AG09309 (cell line): ENCODE measurements around the gene CCNYL1.

Experiments
- DNase-seq: peaks from one replicate; pipeline ENCODE4 v3.0.0-alpha.2; 2010; ENCODE audit warnings: low read depth
- H3K4me3 ChIP-seq: 2 replicates; pipeline ENCODE4 v1.5.1; 2011; ENCODE audit warnings: mild to moderate bottlenecking, low read depth, low read length, moderate library complexity; ENCODE audit not compliant: control insufficient read depth
- TF ChIP-seq, protein P1 (sequence below): IDR thresholded peaks from 2 replicates; pipeline ENCODE4 v1.5.1; 2011; ENCODE audit warnings: mild to moderate bottlenecking, low read depth, low read length, inconsistent platforms; ENCODE audit not compliant: insufficient read depth, control insufficient read depth; ENCODE audit errors: missing control alignments

The CCNYL1 gene

DNA sequence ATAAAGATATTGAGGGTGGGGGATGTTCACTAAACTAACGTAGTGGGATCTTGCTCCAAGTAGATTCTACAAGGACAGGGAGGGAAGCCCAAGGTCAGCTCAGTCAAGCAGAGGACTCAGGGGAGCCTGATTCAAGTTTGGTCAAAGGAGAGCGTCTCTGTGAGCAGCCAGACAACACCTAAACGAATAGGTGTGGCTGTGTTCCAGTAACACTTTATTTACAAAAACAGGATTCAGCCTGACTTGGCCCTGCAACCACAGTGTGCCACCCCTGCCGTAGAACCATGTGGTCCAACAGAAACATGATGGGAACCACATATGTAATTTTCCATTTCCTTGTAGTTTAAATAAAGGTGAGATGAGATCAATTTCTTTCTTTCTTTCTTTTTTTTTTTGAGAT, 76.4 kb downstream of the CCNYL1 start:
- TF ChIP-seq, protein P1, sequence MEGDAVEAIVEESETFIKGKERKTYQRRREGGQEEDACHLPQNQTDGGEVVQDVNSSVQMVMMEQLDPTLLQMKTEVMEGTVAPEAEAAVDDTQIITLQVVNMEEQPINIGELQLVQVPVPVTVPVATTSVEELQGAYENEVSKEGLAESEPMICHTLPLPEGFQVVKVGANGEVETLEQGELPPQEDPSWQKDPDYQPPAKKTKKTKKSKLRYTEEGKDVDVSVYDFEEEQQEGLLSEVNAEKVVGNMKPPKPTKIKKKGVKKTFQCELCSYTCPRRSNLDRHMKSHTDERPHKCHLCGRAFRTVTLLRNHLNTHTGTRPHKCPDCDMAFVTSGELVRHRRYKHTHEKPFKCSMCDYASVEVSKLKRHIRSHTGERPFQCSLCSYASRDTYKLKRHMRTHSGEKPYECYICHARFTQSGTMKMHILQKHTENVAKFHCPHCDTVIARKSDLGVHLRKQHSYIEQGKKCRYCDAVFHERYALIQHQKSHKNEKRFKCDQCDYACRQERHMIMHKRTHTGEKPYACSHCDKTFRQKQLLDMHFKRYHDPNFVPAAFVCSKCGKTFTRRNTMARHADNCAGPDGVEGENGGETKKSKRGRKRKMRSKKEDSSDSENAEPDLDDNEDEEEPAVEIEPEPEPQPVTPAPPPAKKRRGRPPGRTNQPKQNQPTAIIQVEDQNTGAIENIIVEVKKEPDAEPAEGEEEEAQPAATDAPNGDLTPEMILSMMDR = no peak
- no peak overlapping the region for H3K4me3 ChIP-seq
- no peak for DNase-seq

DNA sequence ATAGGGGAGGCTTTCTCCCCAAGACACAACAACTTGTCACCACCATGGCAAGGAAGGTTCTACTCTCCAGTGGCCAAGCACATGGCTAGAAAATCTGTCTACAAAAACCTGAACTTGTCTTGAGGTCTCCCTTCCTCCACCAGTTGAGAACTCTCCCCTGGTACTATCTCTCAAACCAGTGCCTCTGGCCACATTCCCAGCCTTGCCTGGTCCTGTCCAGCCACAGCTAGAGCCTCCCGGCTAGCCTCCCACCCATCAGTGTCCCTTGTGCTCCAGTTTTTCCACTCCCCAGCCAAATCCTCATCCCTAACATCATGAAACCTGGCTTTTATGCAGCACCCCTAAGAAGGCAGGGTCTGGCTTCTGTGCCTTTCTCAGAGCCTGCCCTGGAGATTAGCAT, 79.5 kb downstream of the CCNYL1 start:
- DNase-seq = no peak
- TF ChIP-seq, protein P1 = no peak
- no peak overlapping the region for H3K4me3 ChIP-seq

DNA sequence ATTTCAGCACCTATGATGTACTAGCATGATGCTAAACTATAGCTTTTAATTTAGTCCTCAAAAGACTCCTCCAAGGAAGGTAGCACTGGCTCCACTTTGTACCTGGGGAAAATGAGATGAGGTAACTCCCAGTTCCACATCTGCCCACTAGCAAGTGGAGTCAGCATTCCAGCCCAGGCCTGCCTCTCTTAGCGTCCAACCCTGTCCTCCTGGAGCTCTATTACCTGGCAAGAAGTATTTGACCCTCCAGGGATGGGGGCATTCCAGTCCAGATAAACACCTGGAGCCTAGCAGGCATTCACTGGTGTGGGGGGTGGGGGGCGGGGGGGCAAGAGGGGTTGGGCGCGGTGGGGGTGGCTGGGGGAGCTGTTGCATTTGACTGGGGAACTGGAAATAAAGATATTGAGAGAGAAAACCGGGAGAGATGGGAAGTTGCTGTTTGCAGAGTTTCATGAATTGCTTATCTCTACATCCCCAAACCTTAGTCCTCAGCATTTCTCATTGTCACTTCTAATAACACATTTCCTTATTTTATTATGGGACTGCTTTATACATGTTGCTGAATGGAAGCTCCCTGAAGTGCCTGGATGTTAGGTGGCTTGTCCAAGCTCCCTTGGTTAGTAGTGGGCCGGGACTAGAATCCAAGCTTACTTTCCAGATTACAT, 80.3 kb downstream of the CCNYL1 start:
- TF ChIP-seq, protein P1 = no peak
- DNase-seq = no peak

DNA sequence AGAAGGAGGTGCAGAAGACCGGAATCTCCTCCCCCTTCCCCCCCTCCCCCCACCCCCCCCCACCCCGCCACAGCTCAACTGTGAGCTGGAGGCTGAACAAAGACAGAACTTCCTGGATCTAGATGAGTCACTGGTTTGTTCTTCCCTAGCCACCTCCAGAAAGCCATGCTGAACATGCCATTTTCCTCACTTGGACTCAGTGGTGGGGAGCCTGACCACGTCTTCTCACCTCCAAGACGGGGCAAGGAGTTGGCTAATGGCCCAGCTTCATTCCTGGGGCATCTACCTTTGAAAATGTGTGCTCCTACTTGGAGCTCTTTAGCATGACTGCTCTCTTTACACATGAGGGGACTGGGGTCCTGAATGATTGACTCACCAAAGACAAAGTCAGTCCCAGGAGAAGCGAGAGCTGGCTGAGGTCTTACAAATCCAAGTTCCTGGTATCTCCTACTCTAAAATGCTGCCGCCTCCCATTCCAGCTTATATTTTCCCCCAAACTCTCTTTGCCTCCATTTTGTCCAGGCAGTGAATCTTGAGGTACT, 80.9 kb downstream of the CCNYL1 start:
- no peak overlapping the region for H3K4me3 ChIP-seq
- no peak for DNase-seq
- TF ChIP-seq, protein P1 = no peak

More for the DNA sequence above, 80.3 kb downstream of the CCNYL1 start:
- H3K4me3 ChIP-seq = no peak overlapping the region

DNA sequence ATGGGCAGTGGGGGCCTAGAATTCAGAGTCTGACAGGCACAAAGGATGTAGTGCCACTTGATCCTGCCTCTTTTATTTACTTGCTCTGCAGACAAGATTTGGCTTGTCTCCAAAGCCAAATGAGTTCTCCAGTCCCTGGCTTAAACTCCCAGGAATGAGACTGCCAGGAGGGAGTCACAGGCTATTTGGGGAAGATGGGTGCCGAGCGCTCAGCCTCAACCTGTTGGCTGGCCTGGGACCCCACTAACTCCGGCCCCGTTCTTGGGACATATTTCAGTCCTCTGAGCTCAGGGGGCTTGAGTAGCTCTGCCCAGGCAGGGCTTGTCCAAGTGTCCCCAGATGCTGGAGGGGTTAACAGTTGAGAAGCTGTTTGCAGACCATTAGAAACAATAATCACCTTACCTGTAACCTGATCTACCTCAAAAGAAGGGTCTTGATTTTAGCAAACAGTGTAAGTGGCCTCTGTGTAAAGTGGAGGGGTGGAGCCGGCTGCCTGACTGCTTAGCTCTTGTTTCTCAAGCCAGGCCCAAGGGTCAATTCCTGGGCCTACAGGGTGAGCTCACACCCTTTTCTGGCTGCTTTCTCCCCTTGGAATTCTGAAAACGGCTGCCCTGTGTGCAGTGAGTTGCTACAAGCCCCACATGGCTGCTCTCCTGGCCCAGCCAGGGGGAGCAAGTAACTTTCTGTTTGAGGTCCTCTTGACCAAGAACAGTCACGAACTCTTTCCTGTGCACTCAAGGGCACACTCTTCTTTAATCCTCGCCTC, 85.3 kb downstream of the CCNYL1 start:
- H3K4me3 ChIP-seq = no peak overlapping the region
- DNase-seq = no peak
- TF ChIP-seq, protein P1 = no peak

DNA sequence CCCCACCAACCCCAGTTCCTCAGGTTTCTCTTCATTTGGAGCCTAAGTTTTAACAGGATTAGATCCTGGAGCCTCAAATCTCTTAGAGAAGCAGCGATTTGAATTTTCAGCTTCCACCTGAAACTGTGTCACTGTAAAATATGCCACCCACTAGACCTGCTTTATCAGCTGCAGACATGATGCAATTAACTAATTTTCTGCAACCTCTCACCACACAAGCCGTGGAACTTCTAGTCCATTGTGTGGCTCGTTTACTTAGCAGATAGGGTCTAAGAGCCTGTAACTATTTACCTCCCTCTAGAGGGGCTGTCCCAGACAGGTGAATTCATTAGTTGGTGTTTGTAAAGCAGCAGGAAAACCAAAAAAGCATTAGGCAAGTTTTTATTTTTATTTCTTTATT, 89.8 kb downstream of the CCNYL1 start:
- DNase-seq = no peak
- TF ChIP-seq, protein P1 = no peak
- H3K4me3 ChIP-seq = no peak overlapping the region
